NK-92 (cell line): ENCODE results near the gene ZFX.
A peak's percentile ranks its signal among the peaks of the same experiment; 100 is the strongest.
"Not testable (repeated sequence)": the region's sequence is repeated elsewhere in the genome, so short reads cannot be mapped to it uniquely, and the experiment has no call there.

Experiments used
- DNase-seq: peaks from one replicate; lab custom pipeline; 2025; ENCODE audit not compliant: unreplicated experiment; lab: John Stamatoyannopoulos, UW

The ZFX gene

DNA sequence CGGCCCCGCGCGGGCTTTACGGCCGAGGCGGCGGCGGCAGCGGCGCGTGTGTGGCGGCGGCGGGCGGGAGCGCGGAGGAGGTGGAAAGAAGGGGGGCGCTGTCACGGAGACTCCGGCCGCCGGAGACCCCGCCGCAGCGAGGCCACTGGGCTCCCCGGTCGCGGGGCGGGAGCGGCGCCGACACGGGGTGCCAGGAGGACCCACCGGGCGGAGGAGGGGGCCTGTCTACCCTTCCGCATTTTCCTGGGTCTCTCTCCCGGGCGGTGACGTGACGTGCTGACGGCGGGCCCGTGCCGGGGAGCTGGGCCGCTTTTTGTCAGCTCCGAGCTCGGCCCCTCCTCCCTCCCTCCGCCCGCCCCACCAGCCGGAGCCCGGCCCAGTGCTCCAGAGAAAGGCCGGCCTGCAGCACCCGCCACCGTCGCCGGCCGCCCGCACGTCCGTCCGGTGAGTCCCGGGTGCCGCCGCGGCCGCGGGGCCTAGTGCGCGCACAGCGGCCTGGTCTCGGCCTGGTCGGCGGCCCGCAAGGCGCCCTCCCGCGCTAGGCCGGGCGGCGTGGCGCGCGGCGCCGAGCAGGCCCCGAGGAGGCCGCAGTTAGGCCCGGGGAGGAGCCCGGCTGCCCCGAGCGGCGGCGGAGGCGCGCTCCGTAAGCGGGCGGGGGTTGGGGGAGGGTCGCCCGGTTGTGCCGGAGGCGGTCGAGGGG lies at the start of gene ZFX:
Gene ZFX (plus strand): TSS at position 379 of the 700 bp plus-strand sequence. CDS start 23,014 bp downstream, outside the sequence.
- no peak for DNase-seq

- no peak for DNase-seq
Observed at GRCh38 chrX:24100713-24101112, 48.8 kb upstream of the ZFX start.

DNA sequence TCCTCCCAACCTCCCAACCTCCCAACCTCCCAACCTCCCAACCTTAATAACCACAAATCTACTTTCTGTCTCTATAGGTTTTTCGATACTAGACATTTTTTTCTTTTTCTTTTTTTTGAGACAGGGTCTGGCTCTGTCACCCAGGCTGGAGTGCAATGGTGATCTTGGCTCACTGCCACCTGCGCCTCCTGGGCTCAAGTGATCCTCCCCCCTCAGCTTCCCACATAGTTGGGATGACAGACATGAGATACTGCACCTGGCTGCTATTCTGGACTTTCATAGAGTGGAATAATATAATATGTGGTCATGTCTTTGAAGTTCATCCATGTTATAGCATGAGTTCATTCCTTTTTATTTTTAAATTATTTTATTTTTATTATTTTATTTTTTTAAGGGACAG lies 39.5 kb upstream of the ZFX start:
- DNase-seq: no peak

- DNase-seq: no peak
Observed at GRCh38 chrX:24113181-24113580, 36.3 kb upstream of the ZFX start.

DNA sequence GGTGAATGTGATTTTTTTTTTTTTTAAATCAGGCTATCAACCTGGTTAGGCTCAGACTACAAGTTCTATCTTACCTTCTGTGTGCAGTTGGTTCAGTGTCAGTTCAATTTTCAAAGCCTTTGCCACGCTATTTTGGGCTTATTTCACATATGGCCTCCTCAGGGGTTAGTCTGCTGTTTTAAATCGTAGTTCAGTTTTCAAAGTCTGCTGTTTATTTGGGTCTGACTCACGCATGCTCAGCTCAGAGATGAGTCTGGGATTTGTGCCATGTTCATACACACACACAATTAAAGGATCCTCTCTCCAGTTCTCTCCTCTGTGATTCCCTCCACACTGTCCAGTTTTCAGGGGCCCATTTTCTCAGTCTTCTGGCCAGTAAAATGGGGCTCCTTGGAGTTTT lies 32.3 kb upstream of the ZFX start:
- no peak for DNase-seq

DNA sequence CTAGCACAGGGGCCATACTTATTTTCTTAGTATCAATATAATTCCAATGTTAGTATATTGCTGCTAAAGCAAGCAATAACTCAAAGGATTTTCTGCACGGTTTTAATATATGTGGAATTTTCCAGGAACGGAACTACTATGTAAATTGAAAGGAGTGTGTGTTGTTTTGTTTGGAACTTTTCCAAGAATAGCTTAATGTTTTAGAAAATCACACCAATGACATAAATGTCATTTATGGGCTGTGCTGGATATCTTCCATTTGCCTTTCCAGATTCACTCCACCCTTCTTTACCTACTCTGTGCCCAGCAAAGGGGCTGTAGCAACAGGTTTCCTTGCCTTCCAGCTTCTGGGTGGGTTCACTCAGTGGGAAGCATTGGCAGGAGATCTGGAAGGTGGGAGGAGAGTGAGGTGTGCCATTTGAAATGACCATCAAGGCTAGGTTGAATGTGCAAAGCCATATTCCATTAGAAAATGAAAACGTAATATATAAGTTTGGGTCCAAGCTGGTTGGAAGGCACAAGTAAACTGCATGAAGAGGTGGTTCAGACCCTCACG lies 25.2 kb upstream of the ZFX start:
- DNase-seq: no peak

DNA sequence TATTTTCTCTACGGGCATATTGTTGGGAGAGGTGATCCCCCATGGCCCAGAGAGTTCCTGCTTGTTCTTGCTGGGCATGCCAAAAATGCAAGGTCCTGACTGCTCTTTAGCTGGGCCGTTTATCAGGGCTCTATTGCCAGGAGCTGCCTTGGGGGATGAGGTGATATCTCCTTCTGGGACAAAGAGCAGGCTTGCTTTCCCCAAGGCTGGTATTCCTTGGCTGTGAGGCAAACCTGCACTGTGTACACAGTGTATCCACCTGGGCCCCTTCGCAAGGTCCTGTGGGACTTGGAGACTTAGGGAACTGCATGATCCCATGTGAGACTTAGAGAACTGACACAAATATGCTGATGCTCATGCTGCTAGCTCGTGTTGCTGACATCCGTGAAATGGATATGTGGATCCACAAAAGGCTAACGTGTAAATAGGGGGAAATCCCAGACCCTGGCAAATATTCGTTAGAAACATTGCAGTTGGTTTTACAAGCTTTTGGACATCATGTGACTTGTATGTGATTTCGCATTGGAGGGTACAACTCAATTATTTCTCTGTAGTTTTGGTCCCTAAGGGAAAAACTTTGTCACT lies 24.4 kb upstream of the ZFX start:
- DNase-seq: no peak

- DNase-seq: no peak
Observed at GRCh38 chrX:24131476-24131875, 18.1 kb upstream of the ZFX start.

- no peak for DNase-seq
Observed at GRCh38 chrX:24133312-24133711, 16.2 kb upstream of the ZFX start.

DNA sequence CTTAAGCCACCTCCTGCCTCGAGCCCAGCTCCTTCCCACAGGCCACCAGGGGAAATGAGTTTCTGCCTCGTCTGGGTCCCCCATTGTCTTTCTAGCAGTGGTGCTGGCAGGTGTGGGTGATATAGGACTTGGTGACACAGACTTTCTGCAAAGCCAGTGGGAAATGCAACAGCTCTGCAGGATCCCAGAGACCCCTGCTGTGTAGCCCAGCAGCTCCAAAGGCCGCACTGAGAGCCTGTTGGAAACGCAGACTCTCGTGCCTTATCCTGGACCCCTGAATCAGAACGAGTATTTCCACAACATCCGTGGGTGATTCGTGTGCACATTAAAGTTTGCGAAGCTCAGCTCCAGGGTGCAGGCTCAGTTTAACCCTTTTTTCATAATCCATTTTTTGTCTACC lies 13.8 kb upstream of the ZFX start:
- DNase-seq: not testable (repeated sequence)

GRCh38 chrX:24137192-24137591 lies 12.3 kb upstream of the ZFX start:
- no peak for DNase-seq

GRCh38 chrX:24143982-24144381 lies 5.5 kb upstream of the ZFX start:
- not testable (repeated sequence) for DNase-seq

DNA sequence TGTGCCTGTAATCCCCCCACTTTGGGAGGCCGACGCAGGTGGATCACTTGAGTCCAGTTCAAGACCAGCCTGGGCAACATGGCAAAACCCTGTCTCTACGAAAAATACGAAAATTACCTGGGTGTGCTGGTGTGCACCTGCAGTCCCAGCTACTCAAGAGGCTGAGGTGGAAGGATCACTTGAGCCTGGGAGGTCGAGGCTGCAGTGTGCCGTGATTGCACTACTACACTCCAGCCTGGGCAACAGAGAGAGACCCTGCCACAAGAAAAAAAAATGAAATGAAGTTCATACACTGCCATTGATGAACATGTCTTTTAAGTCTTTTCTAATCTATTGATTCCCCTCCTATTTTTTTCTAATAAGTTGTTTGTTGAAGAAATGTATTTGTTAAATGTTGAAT lies 5.0 kb upstream of the ZFX start:
- DNase-seq: no peak

GRCh38 chrX:24145303-24146186 lies 4.0 kb upstream of the ZFX start:
- DNase-seq: no peak

- DNase-seq: no peak
Observed at GRCh38 chrX:24146283-24146949, 3.1 kb upstream of the ZFX start.

- no peak for DNase-seq
Observed at GRCh38 chrX:24147165-24147564, 2.4 kb upstream of the ZFX start.

GRCh38 chrX:24148121-24148520 lies 1.4 kb upstream of the ZFX start:
- DNase-seq: no peak

- no peak for DNase-seq
Observed at GRCh38 chrX:24148535-24149350, 786 bp upstream of the ZFX start.

GRCh38 chrX:24150051-24150790 lies 692 bp downstream of the ZFX start:
- DNase-seq: peak; percentile 9

DNA sequence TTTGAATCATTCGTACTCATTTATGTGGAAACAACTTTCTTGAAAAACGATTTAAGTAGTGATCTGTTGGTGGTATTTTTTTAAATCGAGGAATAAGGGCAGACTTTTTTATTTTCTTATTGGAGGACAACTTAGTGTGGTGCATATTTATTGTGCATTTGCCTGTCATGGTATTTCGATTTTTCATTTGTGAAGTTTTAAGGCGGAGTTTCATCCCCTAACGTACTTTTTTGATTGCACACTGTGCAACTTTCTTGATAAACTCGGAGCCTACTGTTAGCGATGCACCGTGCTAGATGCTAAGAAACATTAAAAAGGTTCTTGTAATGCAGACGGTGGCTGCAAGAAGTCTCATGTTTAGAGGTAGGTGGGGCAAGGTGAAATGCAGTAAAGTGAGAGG lies 1.4 kb downstream of the ZFX start:
- DNase-seq: no peak
